GM18519 (cell line): ENCODE data around the gene TUBB4B.
"Not testable (repeated sequence)": the region's sequence is repeated elsewhere in the genome, so short reads cannot be mapped to it uniquely, and the experiment has no call there.

Experiments used
- ATAC-seq: cut with Tn5 transposase; IDR thresholded peaks from one replicate; pipeline ENCODE4 v1.9.1; 2021; ENCODE audit warnings: mild to moderate bottlenecking, moderate library complexity; ENCODE audit not compliant: unreplicated experiment, low FRiP score

Gene TUBB4B

DNA sequence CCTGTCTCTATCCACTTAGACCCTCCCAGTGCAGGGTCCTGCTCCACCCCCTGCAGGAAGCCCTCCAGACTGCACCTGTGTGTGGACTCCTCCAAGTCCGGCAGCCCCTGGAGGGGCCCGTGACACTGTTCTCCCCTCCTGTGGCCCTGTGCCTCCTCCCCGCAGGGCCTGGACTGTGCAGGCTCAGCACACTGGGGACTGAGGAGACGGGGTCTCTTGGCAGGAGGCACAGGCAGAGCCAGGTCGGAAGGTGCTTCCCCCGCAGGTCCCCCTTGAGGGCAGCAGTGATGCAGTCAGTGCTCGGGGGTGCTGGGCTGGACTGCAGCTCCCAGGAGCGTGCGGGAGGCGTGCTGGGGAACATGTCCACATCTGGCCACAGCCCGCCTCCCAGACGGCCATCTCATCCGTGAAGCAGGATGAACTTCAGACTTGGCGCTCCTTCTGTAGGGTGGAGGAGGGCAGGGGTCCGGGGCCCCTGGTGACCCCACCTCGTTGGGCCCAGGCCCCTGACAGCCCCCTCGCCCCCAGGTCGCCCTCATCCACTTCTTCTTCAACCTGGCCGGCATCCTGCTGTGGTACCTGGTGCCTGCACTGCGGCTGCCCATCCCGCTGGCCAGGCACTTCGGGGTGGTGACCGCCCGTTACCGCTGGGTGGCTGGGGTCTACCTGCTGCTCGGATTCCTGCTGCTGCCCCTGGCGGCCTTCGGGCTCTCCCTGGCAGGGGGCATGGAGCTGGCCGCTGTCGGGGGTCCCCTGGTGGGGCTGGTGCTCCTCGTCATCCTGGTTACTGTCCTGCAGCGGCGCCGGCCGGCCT lies 5.5 kb upstream of the TUBB4B start:
- no peak for ATAC-seq

DNA sequence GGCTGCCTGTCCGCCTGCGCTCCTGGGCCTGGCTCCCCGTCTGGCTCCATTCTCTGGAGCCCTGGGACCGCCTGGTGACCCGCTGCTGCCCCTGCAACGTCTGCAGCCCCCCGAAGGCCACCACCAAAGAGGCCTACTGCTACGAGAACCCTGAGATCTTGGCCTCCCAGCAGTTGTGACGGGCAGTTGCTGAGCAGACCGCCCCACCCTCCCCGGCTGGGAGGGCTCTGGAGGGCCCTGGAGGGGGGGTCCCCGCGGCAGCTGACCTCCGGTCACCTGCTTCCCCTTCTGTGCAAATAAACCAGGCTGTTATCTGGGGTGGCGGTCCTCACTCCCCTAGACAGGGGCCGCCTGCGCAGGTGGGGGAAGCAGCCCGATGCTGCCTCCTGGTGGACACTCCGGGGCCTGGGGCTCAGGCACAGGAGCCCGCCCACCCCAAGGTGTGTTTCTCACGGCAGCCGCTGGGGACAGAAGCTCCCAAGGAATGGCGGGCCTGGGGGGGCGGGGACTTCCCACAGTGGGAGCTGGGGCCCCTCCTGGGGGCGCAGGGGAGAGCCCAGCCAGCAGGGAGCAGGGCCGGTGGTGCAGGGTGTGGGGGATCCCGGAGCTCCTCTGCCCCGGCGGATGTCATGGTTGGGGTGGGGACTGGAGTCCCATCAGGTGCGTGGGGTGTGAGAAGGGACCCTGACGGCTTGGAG lies 4.7 kb upstream of the TUBB4B start:
- ATAC-seq: no peak

DNA sequence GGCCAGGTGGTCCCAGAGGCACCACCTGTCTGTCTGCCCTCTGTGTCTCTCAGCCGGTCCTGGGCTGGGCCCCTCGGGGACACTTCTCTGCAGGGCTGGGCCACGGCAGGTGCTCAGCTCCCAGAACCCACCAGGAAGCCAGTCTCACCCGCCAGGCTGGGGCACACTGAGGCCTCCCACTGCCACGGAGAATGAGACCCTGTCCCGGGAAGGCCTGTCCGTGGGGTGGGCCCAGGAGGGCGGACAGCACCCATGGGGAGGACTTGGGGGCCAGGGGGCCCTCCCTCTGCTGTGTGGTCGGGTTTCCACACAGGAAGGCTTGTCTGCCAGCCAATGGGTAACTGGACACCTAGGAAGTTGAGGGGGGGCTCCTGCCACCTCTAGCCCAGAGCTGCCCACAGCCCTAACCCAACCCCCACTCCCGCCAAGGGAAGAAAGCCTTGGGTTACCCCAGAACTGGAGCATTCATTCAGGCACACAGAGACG lies 4.1 kb upstream of the TUBB4B start:
- ATAC-seq: no peak

DNA sequence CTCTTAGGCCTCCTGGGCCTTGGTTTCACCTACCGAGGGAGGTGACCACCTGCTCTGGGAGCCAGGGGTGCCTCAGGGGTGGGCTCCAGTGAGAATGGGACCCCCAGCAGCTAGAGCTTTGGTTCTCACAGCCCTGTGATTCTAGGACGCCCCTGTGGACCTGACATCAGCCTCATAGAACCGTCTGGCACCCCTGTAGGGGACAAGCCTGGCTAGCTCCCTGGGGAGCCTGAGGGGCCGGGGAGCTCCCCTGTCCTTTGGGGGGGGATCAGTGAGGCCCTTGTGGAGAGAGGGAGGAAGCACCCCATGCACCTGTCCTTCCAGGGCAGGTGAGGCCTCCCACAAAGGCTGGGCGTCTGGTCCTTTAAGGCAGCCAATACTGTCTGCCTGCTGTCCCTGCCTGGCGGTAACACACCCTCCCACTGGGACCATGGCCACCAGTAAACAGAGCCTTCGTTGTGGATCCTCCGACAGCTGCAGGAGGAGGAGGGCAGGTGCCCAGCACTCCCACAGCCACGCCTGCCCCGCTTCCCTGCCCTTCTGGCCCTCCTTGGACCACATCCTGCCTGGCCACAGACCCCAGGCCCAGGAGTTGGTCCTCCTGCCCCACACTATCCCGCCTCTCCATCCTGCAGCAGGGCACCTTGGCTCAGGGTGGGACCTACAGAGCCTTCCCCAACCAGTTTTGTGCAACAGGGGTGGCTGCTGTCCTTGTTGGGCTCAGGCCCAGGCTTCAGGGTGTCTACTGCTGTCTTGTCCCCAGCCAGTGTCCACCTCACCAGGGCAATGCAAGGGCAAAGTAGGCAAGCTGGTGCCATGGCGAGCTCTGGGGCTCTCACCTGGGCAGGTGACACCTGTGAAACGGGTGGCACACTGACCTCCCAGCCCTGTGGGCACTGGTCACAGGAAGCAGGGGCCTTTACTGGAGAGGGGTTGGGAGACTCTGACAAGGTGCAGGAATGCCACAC lies 3.0 kb upstream of the TUBB4B start:
- no peak for ATAC-seq

DNA sequence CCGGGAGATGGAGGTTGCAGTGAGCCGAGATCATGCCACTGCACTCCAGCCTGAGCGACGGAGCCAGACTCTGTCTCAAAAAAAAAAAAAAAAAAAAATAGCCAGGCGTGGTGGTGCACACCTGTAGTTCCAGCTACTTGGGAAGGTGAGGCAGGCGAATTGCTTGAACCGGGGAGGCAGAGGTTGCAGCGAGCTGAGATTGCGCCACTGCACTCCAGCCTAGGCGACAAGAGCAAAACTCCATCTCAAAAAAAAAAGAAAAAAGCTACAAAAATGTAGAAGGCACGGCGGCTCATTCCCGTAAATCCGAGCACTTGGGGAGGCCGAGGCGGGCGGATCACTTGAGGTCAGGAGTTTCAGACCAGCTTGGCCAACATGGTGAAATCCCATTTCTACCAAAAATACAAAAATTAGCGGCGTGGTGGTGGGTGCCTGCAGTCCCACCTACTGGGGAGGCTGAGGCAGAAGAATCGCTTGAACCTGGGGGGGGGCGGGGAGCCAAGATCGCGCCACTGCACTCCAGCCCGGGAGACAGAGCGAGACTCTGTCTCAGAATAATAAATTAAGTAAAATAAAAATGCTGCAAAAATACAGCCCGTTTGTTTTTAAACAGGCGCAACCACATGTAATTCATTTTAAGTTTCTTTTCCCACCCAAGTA lies 1.4 kb upstream of the TUBB4B start:
- not testable (repeated sequence) for ATAC-seq

DNA sequence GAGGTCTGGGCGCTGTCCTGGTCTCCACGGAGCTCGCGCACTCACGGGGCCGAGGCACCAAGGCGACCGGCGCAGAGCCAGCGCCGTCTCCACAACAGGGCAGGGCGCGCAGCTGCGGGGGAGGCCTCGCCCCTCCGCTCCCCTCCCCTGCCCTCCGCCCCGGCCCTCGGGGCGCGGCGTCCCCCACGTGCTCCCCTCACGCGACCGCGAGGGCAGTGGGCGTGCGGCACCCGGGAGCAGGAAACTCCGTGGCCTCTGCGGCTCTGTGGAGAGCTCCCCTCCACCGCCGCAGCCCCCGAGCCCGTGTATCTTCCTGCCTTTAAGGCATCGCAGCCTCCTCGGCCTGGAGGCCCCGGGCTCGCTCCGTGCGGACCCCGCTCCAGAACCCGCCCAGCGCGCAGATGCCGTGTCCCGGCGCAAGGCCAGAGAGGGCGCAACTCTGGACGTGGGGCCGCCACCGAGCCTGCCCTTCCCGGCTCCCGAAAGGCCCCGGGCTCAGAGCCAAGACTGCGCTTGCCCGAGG lies 708 bp upstream of the TUBB4B start:
- peak; percentile 12 for ATAC-seq

DNA sequence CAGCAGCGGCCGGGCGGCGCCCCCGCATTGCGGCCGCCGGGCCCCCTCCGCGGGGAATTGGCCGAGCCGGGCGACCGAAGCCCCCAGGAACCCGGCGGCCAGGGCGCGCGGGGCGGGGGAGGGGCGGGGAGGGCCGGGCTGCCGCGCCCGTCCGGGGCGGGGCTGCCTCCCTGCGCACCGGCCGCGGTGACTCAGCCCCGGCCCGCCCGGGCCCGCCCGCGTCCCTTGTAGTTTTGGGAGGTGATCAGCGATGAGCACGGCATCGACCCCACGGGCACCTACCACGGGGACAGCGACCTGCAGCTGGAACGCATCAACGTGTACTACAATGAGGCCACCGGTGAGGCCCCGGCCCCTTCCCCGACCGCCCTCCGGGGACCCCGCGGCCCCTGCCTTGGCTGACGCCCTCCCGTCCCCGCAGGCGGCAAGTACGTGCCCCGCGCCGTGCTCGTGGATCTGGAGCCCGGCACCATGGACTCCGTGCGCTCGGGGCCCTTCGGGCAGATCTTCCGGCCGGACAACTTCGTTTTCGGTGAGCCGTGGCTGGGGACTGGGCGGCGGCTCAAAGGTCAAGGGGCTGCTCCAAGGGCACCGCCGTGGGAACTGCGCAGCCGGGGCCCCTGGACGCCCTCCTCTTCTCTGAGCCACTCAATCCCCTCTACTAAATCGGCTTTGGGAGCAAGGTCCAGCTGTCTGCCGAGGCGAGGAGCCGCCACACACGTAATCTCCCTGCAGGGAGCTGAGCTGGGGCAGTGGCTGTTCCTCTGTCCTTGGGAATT lies 592 bp downstream of the TUBB4B start:
- ATAC-seq: no peak

DNA sequence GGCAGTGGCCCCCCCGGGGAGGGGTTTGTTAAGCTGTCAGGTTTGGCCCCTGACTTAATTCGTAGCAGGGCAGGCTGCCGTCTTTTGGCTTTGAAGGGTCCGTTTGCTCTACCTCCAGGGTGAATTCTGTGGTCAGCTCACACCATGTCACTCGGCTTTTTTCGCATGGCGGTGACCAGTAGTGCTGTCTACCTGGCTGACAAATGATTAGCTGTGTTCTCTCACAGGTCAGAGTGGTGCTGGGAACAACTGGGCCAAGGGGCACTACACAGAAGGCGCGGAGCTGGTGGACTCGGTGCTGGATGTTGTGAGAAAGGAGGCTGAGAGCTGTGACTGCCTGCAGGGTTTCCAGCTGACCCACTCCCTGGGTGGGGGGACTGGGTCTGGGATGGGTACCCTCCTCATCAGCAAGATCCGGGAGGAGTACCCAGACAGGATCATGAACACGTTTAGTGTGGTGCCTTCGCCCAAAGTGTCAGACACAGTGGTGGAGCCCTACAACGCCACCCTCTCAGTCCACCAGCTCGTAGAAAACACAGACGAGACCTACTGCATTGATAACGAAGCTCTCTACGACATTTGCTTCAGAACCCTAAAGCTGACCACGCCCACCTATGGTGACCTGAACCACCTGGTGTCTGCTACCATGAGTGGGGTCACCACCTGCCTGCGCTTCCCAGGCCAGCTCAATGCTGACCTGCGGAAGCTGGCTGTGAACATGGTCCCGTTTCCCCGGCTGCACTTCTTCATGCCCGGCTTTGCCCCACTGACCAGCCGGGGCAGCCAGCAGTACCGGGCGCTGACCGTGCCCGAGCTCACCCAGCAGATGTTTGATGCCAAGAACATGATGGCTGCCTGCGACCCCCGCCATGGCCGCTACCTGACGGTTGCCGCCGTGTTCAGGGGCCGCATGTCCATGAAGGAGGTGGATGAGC lies 1.4 kb downstream of the TUBB4B start:
- ATAC-seq: no peak

DNA sequence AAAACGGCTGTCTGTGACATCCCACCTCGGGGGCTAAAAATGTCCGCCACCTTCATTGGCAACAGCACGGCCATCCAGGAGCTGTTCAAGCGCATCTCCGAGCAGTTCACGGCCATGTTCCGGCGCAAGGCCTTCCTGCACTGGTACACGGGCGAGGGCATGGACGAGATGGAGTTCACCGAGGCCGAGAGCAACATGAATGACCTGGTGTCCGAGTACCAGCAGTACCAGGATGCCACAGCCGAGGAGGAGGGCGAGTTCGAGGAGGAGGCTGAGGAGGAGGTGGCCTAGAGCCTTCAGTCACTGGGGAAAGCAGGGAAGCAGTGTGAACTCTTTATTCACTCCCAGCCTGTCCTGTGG lies 2.2 kb downstream of the TUBB4B start:
- ATAC-seq: not testable (repeated sequence)

DNA sequence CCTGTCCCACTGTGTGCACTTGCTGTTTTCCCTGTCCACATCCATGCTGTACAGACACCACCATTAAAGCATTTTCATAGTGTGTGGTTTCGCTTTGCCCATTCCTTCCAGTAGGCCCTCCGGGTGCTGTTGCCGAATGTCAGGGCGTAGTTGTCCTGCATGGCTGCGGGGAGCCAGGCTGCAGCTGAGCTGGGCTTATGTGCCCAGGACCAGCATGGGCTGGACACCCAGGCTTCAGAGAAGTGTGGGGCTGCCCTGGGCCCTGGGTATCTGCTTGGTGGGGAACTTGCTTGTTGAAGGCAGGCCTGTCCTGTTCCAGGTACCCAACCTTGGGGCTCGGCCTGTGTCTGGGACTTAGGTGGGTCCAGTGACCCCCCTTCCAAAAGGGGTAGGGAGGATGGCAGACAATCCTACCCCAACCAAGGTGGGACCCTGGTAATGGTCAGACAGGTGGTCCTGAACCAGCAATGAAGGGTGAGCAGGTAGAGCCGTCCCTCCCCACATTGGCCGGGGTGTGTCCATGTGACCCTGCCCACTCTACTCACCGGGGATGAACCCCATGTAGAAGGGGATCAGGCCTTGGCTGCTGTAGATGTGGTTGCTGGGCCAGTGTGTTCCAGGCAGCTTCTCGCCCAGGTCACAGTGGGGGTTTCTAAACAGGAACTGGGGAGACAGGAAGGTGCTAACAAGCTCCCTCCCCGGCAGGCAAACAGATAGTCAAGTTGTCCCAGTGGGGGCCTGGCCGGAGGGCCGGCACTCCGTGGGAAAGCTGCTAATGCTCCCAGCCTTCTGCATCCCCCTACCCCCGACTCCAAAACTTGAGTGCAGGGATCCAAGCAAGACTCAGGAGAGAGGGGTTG lies 2.8 kb downstream of the TUBB4B start:
- no peak for ATAC-seq

DNA sequence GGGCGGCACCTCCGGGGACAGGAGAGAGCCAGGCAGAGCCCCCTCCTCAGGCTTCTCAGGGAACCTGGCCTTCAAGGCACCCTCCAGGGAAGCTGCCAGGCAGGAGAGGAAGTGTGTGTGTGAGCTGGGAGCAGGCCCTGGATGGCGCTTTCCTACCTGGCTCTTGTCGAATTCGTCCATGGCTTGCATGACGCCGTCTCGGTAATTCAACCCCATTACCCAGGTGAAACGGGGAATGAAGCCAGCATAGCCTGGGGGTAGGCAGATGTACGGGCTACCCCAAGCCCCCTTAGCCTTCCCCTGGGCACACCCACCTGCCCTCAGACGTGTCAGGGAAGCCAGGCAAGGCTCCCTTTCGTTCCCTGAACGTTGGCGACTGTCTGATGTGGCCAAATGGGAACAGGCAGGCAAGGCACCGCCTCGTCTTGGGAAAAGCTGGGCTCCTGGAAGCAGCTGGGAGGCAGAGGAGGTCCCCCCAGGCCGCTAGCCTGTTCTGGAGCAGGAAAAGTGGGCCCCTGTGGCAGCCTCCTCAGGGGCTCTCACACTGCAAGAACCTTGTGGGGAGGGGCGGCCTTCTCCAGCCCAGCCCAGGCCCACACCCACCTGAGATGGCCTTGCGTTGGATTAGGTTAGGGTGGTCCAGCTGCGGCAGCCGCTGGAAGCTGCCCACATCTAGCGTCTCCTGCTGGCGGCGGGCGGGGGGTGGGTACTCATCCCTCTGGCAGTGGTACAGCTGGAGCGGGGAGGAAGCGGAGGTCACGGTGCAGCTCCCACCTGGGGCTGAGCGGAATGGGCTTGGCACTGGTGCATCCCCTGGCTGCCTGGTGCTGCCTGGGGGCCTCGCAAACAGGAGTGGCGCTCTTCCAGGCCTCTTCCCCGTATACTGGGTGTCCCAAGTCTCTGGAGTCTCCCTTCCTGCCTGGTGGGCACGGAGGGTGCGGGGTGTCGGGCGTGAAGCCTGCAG lies 3.7 kb downstream of the TUBB4B start:
- no peak for ATAC-seq

DNA sequence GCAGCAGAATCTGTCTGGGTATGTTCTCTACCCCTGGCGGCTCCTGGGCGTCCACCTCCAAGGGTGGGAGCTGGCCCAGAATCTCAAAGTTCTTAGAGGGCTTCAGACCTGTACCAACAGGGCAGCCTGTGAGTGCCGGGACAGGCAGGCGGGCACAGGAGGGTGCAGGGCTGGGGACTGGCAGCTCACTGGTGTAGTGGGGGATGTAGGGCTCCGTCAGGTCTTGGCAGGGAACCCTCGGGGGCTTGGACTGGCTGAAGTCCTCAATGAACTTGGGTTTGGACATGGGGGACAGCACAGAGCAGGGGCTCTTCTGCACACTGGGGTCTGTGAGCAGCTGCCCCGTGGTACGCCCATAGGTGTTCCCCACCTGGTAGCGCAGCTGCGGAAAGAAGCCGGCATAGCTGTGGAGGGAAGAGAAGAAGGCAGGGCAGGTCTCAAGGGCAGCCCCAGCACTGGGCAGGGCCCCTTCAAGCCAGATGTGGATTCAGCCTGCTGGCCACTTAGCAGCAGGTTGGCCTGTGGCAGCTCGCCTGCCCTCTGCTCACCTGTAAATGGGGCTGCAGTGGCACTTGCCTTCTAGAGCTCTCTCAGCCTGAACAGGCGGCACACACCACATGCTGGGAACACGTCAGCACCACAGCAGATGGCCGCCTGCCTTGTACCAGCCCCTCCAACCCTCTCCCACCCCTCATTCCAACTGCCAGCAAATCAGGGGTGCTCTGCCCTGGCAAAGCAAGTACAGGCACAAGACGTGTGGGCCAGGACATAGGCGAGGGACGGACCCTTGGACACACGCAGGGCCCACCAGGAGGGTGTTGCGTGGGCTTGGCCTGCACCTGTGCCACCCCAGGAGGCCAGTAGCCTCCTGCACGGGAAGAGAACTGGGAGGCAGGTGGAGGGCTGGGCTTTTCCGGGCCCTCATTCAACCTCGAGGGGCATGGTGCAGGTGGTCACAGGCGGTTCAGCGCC lies 4.6 kb downstream of the TUBB4B start:
- no peak for ATAC-seq

DNA sequence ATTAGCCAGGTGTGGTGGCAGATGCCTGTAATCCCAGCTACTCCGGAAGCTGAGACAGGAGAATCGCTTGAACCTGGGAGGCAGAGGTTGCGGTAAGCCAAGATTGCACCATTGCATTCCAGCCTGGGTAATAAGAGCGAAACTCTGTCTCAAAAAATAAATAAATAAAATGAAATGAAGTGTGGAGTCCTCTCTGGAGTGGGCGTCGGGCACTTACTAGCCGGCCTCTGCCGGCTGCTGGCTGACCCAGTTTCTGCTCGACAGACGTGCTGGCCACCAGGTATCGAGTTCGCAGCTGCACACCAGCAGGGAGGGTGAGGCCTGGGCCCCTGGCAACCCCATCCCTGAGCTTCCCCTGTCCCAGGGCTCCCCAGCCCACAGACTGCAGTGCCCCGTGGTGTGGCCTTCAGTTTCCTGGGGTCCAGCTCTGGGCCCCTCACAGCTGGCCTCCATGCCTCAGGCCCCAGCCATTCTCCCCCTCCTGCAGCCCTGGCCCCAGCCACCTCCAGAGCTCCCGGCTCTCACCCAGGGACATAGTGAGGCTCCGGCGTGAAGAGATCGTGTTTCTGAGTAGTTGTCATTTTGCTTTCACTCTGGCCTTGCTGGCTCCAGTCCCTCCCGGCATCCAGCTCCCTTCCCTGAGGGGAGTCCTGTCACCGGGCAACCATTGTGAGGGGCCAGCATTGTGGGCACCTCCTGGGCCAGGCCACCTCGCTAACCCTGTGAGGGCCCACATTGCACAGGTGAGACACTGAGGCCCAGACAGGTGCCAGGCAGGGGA lies 6.2 kb downstream of the TUBB4B start:
- no peak for ATAC-seq

DNA sequence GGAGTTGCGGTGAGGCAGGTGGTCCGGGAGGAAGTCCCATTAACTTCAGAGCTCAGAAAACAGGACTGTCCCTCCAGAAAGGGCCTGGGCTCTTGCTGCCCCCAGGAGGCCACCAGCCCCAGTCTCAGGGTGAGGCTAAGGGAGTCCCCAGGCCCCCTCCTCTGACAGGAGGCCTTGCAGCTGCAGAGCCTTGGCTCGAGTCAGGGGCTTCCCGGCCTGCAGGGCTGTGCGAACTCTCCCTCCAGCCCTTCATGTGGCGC lies 6.8 kb downstream of the TUBB4B start:
- no peak for ATAC-seq
